ENCODE results near the gene FOSL2.
A peak's percentile ranks its signal among the peaks of the same experiment; 100 is the strongest.

FOSL2 gene

DNA sequence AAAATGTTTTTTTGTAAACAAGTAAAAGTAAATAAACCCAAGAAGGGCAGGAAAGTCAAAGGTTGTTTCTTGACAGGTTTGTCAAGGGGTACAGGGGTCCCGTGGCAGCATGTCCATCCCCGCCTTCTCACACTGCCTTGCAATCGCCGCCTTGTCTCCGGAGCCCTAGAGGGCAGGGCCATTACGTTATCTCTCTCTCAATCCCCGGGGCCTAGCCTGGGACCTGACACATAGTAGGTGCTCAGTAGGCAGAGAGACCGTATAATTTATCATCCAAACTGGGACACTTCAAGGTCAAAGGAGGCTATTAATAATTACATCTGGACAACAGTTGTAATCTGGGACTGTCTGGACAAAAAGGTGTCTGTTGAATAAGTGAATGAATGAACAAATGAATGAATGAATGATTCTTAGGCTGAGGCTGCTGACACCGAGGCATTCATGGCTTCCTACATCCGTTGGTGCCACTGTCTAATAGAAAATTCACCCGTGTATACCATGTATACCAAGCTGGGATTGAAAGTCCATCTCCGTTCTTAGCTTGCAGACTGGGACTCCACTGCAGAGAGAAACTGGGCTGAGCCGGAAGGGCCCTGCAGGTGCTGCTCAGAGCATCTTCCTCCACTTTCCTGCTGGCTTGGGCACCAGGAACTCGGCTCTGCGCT, 58.4 kb downstream of the FOSL2 start:
- DNase-seq (ENCODE audit: low spot score) = no peak

DNA sequence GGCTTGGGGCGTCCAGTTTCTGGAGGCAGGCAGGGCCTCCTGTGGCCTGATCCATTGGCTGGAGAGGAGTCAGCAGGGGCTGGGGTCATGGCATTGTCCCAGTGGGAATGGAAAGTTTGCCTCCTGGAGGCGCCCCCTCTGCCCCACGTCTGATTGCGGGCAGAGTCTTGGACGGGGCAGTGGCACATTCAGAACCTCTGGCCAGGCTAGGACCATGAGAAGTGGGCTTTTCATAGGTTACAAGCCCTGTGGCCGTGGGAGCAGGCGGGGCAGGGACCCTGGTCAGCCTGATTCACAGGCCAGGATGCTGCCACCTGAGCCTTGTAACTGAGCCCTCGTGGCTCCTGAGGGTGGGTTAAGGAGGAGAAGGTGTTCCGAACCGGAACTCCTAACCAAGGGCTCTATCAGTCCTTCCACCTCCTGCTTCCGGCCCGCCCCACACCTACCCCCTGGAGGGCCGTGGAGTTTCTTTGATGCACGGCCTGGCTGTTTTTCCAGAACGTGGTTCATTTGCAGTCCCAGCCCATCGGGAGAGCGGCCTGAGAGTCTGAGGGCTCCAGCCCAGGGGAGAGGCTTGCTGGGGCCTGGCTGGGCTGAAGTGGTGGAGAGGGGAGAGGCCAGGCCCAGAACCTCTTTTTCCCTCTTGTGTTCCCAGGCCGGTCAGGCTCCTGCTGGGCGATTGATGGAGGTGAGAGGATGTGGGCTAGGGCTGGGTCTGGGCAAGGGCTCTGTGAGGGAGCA, 59.3 kb downstream of the FOSL2 start:
- DNase-seq (ENCODE audit: low spot score) = no peak

DNA sequence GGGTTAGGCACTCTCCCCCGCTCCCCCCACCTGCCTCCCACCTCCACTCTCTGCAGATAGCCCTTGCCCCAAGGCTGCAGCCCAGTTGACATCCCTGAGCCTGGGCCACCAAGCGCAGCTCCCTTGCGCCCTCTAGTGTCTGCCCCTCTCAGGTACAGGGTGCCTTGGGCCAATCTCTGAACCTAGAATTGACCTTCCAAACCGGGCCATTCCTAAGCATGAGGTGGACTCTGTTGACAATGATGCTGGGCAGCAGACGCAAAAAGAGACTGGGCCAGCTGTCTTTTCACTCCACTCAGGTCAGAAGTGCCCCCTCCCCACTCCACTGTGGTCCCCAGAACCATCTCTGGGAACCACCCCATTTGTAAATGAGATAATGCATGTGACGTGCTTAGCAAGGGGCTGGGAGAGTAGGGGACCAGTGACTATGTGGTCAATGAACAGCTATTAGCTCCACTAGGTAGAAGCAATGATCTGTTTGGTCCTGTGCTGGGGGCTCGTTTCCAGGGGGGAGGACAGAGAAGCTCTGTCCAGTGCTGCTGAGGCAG, 60.0 kb downstream of the FOSL2 start:
- DNase-seq (ENCODE audit: low spot score) = peak; percentile 75

DNA sequence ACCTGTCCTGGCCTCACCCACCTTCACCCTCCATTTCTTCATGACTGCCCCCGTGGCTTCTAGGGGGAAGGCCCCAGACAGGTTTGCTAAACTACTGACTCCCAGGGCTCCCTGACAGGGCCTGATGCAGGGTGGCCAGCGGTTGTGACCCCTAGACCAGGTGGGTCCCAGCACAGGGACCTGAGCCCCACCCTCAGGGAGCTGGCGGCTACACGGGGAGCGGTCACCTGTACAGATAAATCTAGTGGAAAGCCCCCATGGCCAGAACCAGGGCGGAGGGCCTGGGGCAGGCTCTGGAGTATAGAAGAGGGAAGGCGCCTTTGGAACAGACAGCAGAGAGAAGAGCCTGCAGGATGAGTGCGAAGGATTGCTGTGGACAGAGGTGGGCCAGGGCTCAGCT, 60.7 kb downstream of the FOSL2 start:
- DNase-seq (ENCODE audit: low spot score) = no peak

DNA sequence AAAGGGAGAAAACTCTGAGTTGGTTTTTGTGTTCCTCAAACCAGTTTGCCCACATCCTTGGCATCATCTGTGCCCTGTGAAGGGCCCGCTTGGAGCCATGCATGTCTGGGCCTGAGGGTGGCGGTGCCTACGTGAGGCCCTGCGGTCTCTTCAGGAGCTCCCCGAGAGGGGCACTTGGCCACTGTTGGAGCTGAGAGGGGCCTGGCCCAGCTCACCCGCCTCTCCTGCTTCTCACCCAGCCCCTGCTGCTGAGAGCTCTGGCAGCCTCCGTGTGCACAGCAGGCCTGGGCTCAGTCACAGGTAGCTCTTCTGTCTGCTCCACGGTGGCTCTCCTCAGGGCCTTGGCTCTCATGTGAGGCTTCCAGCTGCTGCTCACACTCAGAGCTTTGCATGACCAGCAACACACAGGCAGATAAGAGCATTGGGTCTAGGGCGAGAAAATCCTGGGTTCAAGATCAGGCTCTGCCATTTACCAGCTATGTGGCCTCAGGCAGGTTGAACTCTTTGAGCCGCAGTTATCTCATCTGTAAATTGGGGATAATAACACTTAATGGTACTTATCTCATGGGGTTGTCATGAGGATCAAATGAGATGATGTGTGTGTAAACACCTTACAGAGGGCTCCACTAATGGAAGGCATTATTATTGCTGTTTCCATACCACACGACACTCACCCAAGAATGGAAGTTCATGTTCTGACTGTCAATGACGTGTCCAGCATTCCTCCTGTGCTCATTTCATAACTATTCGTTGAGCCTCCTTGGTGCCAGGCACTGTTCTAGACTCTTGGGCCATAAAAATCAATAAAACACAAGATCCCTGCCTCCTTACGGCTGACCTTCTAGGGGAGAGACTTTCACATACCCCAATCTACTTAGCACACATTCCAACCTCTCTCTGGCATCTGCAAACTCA, 61.6 kb downstream of the FOSL2 start:
- no peak for DNase-seq (ENCODE audit: low spot score)

DNA sequence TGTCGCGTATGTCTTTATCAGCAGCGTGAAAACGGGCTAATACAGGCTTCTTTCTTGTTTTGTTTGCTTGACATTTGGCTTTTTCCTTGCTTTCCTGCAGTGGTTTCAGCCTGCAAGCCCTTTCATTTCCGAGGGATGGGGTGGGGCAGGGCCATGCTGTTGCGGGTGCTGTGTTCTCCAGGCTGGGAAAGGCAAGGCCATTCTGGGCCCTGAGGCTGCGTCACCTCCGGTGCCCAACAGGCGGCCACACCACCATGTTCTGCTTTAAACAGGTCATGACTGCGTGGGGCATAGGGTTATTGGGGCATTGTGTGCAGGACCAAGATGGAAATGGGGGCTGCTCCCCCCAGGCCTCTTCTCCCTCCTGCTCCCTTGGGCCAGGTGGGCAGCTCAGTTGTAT, 64.6 kb downstream of the FOSL2 start:
- DNase-seq (ENCODE audit: low spot score) = no peak

DNA sequence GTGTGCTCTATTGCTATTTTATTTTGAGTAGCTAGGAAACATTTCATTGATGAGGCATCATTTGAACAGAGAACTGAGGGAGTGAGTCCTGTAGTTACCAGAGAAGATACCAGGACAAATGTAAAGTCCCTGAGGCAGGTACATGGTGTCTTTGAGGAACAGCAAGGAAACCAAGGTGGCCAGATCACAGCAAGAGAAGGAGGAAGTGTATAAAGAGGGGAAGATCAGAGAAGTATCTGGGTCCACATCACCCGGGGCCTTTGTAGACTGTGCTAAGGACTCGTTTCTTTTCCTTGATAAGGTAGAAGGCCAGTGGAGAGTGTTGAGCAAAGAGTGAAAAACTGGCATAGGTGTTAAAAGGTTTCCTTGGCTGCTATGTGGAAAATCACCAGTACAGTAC, 68.4 kb downstream of the FOSL2 start:
- no peak for DNase-seq (ENCODE audit: low spot score)

DNA sequence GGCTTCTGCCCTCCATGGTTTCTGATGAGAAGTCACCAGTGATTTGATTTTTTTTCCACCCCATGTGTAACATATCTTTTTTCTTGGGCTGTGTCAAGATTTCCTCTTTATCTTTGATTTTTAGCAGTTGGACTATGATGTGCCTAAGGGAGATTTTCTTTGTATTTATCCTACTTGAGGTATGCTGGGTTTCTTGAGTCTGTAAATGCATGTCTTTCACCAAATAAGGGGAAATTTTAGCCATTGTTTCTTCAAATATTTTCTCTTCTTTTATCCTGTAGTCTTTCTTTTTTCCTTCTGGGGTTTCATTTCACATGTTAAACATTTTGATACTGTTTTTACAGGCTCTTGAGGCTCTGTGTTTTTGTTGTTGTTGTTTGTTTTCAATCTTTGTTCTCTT, 69.5 kb downstream of the FOSL2 start:
- no peak for DNase-seq (ENCODE audit: low spot score)

DNA sequence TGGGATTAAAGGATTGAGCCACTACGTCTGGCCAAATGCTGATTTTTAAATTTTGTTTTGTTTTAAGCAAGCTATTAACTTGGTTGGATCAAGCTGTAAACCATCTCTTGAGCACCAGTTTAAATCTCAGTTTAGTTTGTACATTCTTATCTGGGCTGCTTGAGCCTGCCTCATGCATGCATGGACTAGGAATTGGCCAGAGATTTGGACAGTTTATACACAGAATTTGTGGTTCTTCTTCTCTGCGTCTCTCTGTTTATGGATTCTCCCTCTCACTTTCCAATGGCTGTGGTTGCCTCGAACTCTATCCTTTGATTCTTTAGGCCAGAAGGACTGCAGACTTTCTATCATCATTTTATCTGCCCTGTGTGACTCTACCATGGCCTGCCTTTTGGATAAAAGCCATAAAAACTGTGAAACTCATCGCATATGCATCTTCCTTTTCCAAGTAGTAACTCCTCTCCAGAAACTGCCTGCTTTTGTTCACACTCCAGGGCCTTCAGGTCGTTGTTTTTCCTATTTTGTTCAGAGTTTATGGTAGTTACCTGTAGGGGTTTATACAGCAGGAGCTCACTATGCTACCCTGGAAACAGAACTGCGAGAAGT, 70.7 kb downstream of the FOSL2 start:
- no peak for DNase-seq (ENCODE audit: low spot score)

DNA sequence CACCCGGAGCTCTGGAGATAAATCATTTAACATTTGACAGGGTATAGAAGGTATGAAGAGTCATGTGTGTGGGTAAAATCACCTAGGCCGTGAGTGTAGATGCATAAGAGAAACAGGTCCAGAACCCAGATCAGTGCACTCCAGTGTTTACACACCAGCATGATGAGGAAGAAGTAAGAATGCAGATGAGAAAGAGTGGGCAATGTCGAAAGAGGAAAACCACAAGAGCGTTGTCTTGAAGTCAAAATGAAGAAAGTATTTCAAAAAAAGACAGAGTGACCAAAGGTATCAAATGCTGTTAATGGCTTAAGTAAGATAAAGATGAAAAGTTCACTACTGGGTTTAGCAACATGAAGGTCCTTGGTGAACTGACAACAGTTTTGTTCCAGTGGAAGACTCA, 71.2 kb downstream of the FOSL2 start:
- DNase-seq (ENCODE audit: low spot score) = no peak

DNA sequence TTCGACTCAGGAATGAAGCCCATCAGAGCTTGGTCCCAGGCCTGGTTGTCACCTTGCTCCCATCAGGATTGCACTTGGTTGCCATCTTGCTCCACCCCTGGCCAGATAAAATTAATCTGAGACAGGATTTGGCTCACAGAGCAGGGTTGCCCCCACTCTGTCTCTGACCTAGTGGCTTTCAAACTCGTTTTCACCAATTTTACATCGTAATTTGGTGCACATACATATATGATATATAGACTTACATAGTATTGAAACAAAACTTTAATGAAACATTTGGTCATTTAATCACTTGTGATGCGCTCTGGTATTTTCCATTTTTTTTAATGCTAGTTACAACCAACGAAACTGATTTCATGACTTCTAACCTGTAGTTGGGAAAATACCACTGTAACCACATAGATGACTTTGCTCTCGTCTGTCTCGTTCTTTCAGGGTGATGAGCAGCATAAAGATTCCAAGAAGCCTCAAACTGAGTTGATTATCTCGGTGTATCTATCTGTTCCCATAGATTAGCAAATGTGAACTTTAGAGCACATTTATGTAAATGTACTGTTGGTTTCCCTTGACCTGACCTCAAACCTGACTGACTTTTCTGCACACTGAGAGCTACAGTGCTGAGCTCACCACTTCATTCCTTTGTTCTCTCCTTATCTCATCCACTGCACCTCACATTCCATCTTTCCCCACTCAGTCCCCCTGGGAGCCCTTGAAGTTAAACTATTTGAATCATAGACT, 72.7 kb downstream of the FOSL2 start:
- no peak for DNase-seq (ENCODE audit: low spot score)

Data from AG08396 (cell line).